LNCaP clone FGC (cell line): ENCODE data around the gene WDSUB1.
A peak's percentile ranks its signal among the peaks of the same experiment; 100 is the strongest.

Source experiments
- DNase-seq: peaks from one replicate; pipeline ENCODE4 v3.0.0-alpha.2; 2011; ENCODE audit warnings: low read depth
- H3K4me3 ChIP-seq: 2 replicates; pipeline ENCODE4 v1.5.1; 2011; ENCODE audit warnings: mild to moderate bottlenecking, low read depth, low read length, control low read depth
- TF ChIP-seq, protein P1 (sequence below): IDR thresholded peaks from 2 replicates; pipeline ENCODE4 v1.5.1; 2012; ENCODE audit warnings: mild to moderate bottlenecking; ENCODE audit not compliant: control insufficient read depth, insufficient read depth; ENCODE audit errors: extremely low read depth

The WDSUB1 gene

DNA sequence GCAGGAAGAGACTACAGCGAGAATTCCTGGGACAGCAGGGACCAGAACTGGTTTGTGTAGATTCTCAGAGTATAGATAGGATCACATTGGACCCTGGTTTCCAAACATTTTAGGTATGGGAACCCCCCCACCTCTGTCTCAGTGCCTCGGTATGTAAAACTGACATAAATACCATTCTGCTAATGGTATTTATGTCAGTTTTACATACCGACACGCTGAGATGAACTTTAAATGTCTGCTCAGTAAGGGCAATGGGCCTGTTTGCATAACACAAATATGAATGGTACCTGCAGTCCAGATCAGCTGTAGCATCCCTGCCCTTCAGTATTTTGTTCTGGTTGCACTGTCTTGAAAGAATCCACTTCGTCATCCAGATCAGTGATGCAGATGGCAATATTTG lies 73.2 kb downstream of the WDSUB1 start:
- H3K4me3 ChIP-seq: no peak overlapping the region
- TF ChIP-seq, protein P1, sequence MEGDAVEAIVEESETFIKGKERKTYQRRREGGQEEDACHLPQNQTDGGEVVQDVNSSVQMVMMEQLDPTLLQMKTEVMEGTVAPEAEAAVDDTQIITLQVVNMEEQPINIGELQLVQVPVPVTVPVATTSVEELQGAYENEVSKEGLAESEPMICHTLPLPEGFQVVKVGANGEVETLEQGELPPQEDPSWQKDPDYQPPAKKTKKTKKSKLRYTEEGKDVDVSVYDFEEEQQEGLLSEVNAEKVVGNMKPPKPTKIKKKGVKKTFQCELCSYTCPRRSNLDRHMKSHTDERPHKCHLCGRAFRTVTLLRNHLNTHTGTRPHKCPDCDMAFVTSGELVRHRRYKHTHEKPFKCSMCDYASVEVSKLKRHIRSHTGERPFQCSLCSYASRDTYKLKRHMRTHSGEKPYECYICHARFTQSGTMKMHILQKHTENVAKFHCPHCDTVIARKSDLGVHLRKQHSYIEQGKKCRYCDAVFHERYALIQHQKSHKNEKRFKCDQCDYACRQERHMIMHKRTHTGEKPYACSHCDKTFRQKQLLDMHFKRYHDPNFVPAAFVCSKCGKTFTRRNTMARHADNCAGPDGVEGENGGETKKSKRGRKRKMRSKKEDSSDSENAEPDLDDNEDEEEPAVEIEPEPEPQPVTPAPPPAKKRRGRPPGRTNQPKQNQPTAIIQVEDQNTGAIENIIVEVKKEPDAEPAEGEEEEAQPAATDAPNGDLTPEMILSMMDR: no peak
- no peak for DNase-seq

DNA sequence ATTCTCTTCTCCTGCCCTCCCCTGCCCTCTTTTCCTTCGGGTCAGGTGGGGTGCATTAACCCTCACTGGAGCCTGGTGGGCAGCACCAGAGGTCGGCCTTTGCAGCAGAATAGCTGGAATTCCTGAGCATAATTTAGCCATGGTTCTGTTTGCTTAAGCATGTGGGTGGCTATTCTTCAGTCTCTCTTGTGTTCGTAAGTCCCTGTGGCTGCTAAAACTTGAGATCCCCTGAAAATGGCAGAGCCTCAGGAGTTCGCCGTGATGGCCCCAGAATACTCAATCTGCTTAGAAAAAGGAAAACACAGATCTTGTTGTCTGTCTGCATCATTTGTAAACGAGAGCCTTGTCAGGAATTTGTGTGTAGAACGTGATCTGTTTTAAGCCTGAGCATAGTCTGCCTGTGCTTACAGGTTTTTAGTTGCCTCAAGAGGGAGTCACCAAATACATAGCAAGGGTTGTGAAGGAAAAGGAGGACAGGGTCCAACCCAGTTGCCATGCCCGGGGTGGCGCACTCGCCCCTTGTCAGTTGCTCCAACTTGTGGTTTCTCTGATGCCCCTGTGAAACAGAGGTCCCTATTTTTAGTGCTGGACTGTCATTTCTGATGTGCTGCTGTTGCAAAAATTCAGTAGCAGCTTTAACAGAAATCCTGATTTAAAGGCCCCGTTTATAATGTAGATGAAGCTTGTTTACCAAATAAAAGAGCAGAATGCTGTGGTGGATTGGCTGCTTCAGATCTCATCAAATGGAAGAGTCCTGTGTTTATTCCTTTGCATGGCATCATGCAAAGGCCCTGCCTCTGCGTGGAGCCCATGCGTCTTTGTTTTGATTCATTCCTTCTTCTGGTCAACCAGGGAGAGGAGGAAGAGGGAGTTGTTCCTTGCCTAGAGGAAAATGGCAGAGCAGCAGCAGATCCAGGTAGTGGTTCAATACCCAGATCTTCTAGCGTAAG lies 74.8 kb downstream of the WDSUB1 start:
- DNase-seq: no peak
- no peak overlapping the region for H3K4me3 ChIP-seq
- TF ChIP-seq, protein P1: no peak

DNA sequence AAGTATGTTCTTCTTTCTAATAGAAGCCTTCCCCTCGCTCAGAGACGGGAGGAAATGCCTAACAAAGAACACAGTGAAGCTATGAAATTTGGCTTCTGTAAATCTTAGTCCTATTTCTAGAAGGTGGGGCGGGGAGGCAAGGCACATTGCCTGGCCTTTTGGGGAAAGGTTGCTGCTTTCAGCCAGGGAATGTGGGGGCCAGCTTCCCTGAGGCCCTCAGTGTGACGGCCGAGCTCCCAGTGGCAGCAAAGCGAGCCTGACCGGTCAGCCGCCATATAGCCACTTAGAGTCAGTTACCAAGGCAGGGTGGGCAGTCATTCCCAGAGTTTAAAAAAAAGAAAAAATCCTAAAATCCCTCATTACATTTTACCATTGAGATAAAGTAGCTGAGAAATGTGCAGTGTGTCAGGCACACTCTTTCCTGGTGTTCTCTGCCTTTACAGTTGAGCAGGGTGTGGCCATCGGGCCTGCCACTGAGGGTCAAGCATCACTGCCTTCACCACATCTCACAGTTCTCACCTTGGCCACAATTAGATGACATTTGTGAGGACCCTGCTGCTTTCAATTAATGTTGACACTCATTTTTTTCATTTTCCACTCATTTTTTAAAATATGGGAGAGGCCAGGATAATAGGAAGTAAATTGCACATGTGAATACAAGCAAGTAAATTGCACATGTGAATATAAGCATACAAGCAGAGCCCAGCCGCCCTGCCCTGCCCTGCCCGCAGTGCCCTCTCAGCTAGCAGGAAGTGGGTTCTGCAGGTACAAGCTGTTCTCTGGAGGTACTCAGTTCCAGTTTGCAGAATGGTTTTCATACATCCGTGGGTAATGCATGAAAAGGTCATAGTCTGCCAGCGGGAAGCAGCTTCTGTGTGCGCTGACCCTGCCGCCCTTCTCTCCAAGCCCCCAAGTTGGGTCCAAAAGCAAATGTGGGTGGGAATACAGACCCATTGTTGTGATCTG lies 76.9 kb downstream of the WDSUB1 start:
- TF ChIP-seq, protein P1: no peak
- DNase-seq: no peak
- H3K4me3 ChIP-seq: no peak overlapping the region

DNA sequence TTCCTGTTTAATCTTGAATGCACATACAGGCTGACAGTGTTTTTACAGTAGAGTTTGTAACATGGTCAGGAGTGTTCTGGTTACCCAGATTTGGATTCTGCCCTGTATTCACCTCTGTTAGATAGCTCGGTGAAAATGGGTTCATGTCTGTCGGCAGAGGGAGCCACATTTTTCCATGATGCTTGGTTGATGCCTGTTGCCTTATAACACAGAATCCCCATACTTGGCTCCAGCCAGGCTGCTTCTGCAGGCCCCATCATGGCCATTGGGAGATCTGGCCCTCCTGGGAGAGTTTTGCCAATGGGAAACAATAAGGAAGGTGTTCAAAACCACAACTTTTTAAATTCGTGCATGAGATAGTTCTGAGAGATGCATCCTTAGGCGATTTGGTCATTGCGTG lies 78.1 kb downstream of the WDSUB1 start:
- no peak overlapping the region for H3K4me3 ChIP-seq
- TF ChIP-seq, protein P1: peak; percentile 33; the same call in 1 of the 2 replicates
- no peak for DNase-seq

DNA sequence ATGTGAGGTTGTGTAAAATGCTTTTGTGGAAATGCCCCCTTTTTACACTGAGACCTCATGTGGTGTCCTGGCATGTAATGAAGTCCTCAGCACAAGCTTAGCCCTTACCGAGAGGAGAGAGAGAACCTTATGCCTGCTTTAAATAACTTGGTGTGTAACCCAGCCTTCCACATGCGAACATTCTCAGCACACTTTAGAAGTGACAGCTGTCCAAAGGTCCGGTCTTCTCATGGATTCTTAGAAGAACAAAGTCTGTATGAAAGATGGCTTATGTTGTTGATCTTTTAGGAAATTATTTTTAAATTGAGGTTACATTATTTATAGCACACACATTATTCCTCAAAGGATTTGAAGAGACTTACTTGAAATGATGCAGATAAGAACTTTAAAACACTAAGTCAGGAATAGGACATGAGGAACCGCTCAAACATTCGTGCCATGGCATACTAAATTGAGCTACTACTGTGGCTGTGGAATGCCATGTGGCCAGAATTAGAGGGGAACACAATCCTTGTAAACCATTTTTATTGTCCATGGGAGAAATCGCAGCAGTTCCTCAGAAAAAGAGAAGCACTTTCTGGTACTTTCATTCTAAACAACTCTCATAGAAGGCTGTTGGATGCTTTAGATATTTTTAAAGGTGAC lies 79.6 kb downstream of the WDSUB1 start:
- H3K4me3 ChIP-seq: no peak overlapping the region
- DNase-seq: no peak
- TF ChIP-seq, protein P1: no peak

DNA sequence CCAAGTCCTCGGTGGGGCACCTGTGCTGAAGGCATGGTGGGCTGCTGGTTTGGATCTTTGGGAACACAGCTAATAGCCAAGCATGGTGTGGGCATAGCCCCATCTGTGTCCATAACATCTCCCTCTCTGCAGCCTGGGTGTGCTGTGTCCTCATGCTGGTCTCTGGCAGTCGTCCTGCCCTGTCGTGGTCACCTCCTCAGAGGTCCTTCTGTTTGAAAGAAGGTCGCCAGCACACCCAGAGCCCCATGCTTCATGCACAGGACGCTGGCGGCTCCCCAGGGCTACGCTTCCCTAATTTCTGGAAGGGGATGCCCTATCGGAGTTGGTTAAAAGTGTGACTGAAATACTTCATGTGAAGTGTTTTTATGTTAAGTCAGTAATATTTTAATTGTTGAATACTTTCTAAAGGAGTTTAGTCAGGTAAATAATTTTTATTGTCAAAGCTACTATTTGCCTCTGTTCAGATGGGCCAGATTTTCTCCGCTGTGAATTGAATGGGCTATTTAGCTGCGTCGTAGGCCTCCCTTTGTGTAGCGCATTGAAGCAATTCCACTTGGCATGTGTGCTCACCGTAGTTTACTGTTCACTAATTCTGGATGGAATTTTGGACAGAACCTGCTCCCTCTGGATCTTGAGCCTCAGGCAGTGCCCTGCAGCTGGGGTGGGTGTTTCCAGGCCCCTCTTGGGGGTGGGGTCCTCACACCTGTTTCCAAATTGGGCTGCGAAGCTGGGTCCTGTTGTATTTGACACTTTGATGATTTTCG lies 81.9 kb downstream of the WDSUB1 start:
- no peak for DNase-seq
- TF ChIP-seq, protein P1: no peak
- no peak overlapping the region for H3K4me3 ChIP-seq
